Trophoblast cell (in vitro differentiated cells and primary cell): Measurements from ENCODE around the gene WDR27.

Source experiments
- DNase-seq, 2 donors: peaks; one replicate each; pipeline ENCODE4 v3.0.0-alpha.2; 2016
- H2AFZ ChIP-seq: 2 replicates; pipeline ENCODE4 v1.6.1; 2013; ENCODE audit warnings: low read length, moderate library complexity, mild to moderate bottlenecking; ENCODE audit not compliant: insufficient read depth, poor library complexity
- H2AK5ac ChIP-seq: 2 replicates; pipeline ENCODE4 v1.6.1; 2013; ENCODE audit warnings: mild to moderate bottlenecking, low read length
- H2BK120ac ChIP-seq: 2 replicates; pipeline ENCODE4 v1.6.1; 2013; ENCODE audit warnings: low read length, mild to moderate bottlenecking, moderate library complexity; ENCODE audit not compliant: insufficient read depth, poor library complexity
- H2BK12ac ChIP-seq: 2 replicates; pipeline ENCODE4 v1.6.1; 2013; ENCODE audit warnings: mild to moderate bottlenecking, low read length, moderate library complexity
- H2BK5ac ChIP-seq: 2 replicates; pipeline ENCODE4 v1.6.1; 2013; ENCODE audit warnings: low read length, low read depth, moderate library complexity, mild to moderate bottlenecking; ENCODE audit not compliant: poor library complexity
- H3K14ac ChIP-seq: 2 replicates; pipeline ENCODE4 v1.6.1; 2013; ENCODE audit warnings: mild to moderate bottlenecking, low read length
- H3K18ac ChIP-seq: 2 replicates; pipeline ENCODE4 v1.6.1; 2013; ENCODE audit warnings: mild to moderate bottlenecking, low read length
- H3K23ac ChIP-seq: 2 replicates; pipeline ENCODE4 v1.6.1; 2013; ENCODE audit warnings: low read length
- H3K27ac ChIP-seq: 2 replicates; pipeline ENCODE4 v1.5.1; 2013; ENCODE audit warnings: low read depth, mild to moderate bottlenecking, inconsistent platforms, low read length, moderate library complexity
- H3K27me3 ChIP-seq: 2 replicates; pipeline ENCODE4 v1.6.1; 2013; ENCODE audit warnings: inconsistent platforms, mild to moderate bottlenecking, low read length, moderate library complexity; ENCODE audit not compliant: insufficient read depth
- H3K36me3 ChIP-seq, 2 experiments: 1 replicate in 1 of 2; 2 replicates in 1 of 2; pipeline ENCODE4 v1.6.1; 2013; ENCODE audit warnings: low read length in 2 of 2, mild to moderate bottlenecking in 2 of 2, moderate library complexity in 1 of 2; ENCODE audit not compliant: insufficient read depth in 2 of 2, control insufficient read depth in 1 of 2
- H3K4ac ChIP-seq: 2 replicates; pipeline ENCODE4 v1.6.1; 2013; ENCODE audit warnings: low read depth, mild to moderate bottlenecking, low read length, moderate library complexity
- H3K4me1 ChIP-seq, 2 experiments: 1 replicate in 1 of 2; 2 replicates in 1 of 2; pipeline ENCODE4 v1.6.1; 2013; ENCODE audit warnings: low read length in 2 of 2, mild to moderate bottlenecking in 2 of 2, moderate library complexity in 1 of 2; ENCODE audit not compliant: insufficient read depth in 2 of 2, control insufficient read depth in 1 of 2
- H3K4me2 ChIP-seq: 2 replicates; pipeline ENCODE4 v1.6.1; 2013; ENCODE audit warnings: inconsistent platforms, mild to moderate bottlenecking, low read length, moderate library complexity
- H3K4me3 ChIP-seq: 2 replicates; pipeline ENCODE4 v1.5.1; 2013; ENCODE audit warnings: mild to moderate bottlenecking, low read depth, low read length, inconsistent platforms
- H3K79me1 ChIP-seq: one replicate; pipeline ENCODE4 v1.6.1; 2013; ENCODE audit warnings: low read length
- H3K79me2 ChIP-seq: 2 replicates; pipeline ENCODE4 v1.6.1; 2013; ENCODE audit warnings: low read length, mild to moderate bottlenecking; ENCODE audit not compliant: control insufficient read depth, insufficient read depth, poor library complexity
- H3K9ac ChIP-seq: 2 replicates; pipeline ENCODE4 v1.6.1; 2013; ENCODE audit warnings: mild to moderate bottlenecking, low read length
- H3K9me3 ChIP-seq: 2 replicates; pipeline ENCODE4 v1.6.1; 2013; ENCODE audit warnings: low read depth, mild to moderate bottlenecking, control low read depth, inconsistent platforms, low read length; ENCODE audit not compliant: insufficient read depth
- H4K12ac ChIP-seq: 2 replicates; pipeline ENCODE4 v1.6.1; 2013; ENCODE audit warnings: low read depth, mild to moderate bottlenecking, low read length, moderate library complexity
- H4K8ac ChIP-seq: 2 replicates; pipeline ENCODE4 v1.6.1; 2013; ENCODE audit warnings: low read depth, mild to moderate bottlenecking, low read length, moderate library complexity
- H4K91ac ChIP-seq: one replicate; pipeline ENCODE4 v1.6.1; 2013; ENCODE audit warnings: low read depth, mild to moderate bottlenecking, low read length, moderate library complexity
- WGBS: extraction: QIAGEN DNeasy Blood & Tissue Kit; methylation state at CpG from one replicate; pipeline ENCODE4 v1.1.7; 2013; ENCODE audit warnings: missing lambda C conversion rate; ENCODE audit not compliant: insufficient read length, insufficient coverage; ENCODE audit errors: extremely low coverage; 5-methylcytosine and 5-hydroxymethylcytosine counted together

WDR27 gene

GRCh38 chr6:169626169-169626568 is 75.7 kb downstream of the WDR27 start:
- Histone ChIP-seq H4K91ac (no peak overlapping the region), H3K27me3 (no peaks in the 10 kb centered on the region), H4K12ac (no peak overlapping the region), H3K79me2 (no peaks in the 10 kb centered on the region), H2BK120ac (no peak overlapping the region), H3K4me3 (no peak overlapping the region), H3K79me1 (peaks cover 2% of the 10 kb centered on the region), H3K18ac (no peak overlapping the region), H3K23ac (no peak overlapping the region), H3K14ac (no peak overlapping the region), H3K27ac (no peak overlapping the region), H3K4me1 (peaks cover 3 to 13% of the 10 kb centered on the region in 2 experiments), H3K9ac (no peak overlapping the region), H2AFZ (no peak overlapping the region), H2BK12ac (no peak overlapping the region), H2AK5ac (no peak overlapping the region), H3K9me3 (peaks cover 12% of the 10 kb centered on the region), H3K4me2 (no peak overlapping the region), H3K4ac (no peak overlapping the region), H2BK5ac (no peak overlapping the region), H4K8ac (no peak overlapping the region), H3K36me3 (peaks cover 27 to 28% of the 10 kb centered on the region in 2 experiments)
- DNase-seq: no peak
- WGBS: no CpG with 5 or more reads among the region's 8 CpGs

GRCh38 chr6:169625376-169625775 is 76.5 kb downstream of the WDR27 start:
- no peak overlapping the region for H2BK12ac ChIP-seq

GRCh38 chr6:169624785-169625184 is 77.0 kb downstream of the WDR27 start:
- Histone ChIP-seq H4K8ac (no peak overlapping the region), H3K4me3 (no peak overlapping the region), H2BK12ac (no peak overlapping the region), H4K12ac (no peak overlapping the region), H3K27me3 (no peaks in the 10 kb centered on the region), H3K4me2 (no peak overlapping the region), H3K79me1 (peaks cover 3% of the 10 kb centered on the region), H3K36me3 (peaks cover 27 to 28% of the 10 kb centered on the region in 2 experiments), H3K79me2 (no peaks in the 10 kb centered on the region), H2AFZ (no peak overlapping the region), H3K4me1 (peaks cover 8 to 17% of the 10 kb centered on the region in 2 experiments), H3K9me3 (peaks cover 12% of the 10 kb centered on the region), H2BK5ac (no peak overlapping the region), H2AK5ac (no peak overlapping the region), H3K27ac (no peak overlapping the region), H4K91ac (no peak overlapping the region), H3K18ac (no peak overlapping the region), H3K23ac (no peak overlapping the region), H3K14ac (no peak overlapping the region), H2BK120ac (no peak overlapping the region), H3K9ac (no peak overlapping the region), H3K4ac (no peak overlapping the region)
- no peak for DNase-seq
- WGBS: no CpG with 5 or more reads among the region's 11 CpGs

More at GRCh38 chr6:169625376-169625775, 76.5 kb downstream of the WDR27 start:
- no peak overlapping the region for H2AFZ ChIP-seq
- H3K27me3 ChIP-seq: no peaks in the 10 kb centered on the region
- WGBS: no CpG with 5 or more reads among the region's 15 CpGs
- H3K27ac ChIP-seq: no peak overlapping the region
- H3K18ac ChIP-seq: no peak overlapping the region
- no peaks in the 10 kb centered on the region for H3K79me2 ChIP-seq
- H3K4me1 ChIP-seq: peaks cover 8 to 15% of the 10 kb centered on the region in 2 experiments
- no peak for DNase-seq
- H3K4me3 ChIP-seq: no peak overlapping the region
- no peak overlapping the region for H3K4ac ChIP-seq
- peaks cover 27 to 28% of the 10 kb centered on the region in 2 experiments for H3K36me3 ChIP-seq
- no peak overlapping the region for H4K91ac ChIP-seq
- H2BK120ac ChIP-seq: no peak overlapping the region
- no peak overlapping the region for H3K4me2 ChIP-seq
- H2BK5ac ChIP-seq: no peak overlapping the region
- H4K12ac ChIP-seq: no peak overlapping the region
- H4K8ac ChIP-seq: no peak overlapping the region
- H3K9me3 ChIP-seq: peaks cover 12% of the 10 kb centered on the region
- H2AK5ac ChIP-seq: no peak overlapping the region
- no peak overlapping the region for H3K23ac ChIP-seq
- peaks cover 3% of the 10 kb centered on the region for H3K79me1 ChIP-seq
- H3K14ac ChIP-seq: no peak overlapping the region
- no peak overlapping the region for H3K9ac ChIP-seq

- no peak overlapping the region for H3K4me2 ChIP-seq
- H3K79me1 ChIP-seq: peaks cover 3% of the 10 kb centered on the region
- no peak overlapping the region for H3K9ac ChIP-seq
- H4K8ac ChIP-seq: no peak overlapping the region
- no peak for DNase-seq
- WGBS: no CpG with 5 or more reads among the region's 22 CpGs
- H3K27me3 ChIP-seq: no peaks in the 10 kb centered on the region
- H3K79me2 ChIP-seq: no peaks in the 10 kb centered on the region
- H3K23ac ChIP-seq: no peak overlapping the region
- no peak overlapping the region for H2AFZ ChIP-seq
- H3K4me1 ChIP-seq: peaks cover 8 to 17% of the 10 kb centered on the region in 2 experiments
- peak overlapping the region; percentile 38 for H3K4me3 ChIP-seq
- H2BK120ac ChIP-seq: no peak overlapping the region
- H4K91ac ChIP-seq: no peak overlapping the region
- H2BK12ac ChIP-seq: no peak overlapping the region
- no peak overlapping the region for H3K14ac ChIP-seq
- H3K18ac ChIP-seq: no peak overlapping the region
- H2AK5ac ChIP-seq: no peak overlapping the region
- no peak overlapping the region for H2BK5ac ChIP-seq
- H3K27ac ChIP-seq: no peak overlapping the region
- peaks cover 12% of the 10 kb centered on the region for H3K9me3 ChIP-seq
- no peak overlapping the region for H4K12ac ChIP-seq
- peaks cover 27 to 28% of the 10 kb centered on the region in 2 experiments for H3K36me3 ChIP-seq
- no peak overlapping the region for H3K4ac ChIP-seq
Measured at GRCh38 chr6:169623975-169624374, 77.9 kb downstream of the WDR27 start.
